ENCODE results near the gene MPL. TPM values are rescaled to one million over a fixed set of nuclear protein-coding genes. Genes with fewer than 3 reads are reported as not detected.

Gene MPL
- total and polyA plus RNA-seq, 2 of the 13 experiments (the other 11 are each of a cell fraction or from before 2014, with no cell fraction given): not detected

DNA sequence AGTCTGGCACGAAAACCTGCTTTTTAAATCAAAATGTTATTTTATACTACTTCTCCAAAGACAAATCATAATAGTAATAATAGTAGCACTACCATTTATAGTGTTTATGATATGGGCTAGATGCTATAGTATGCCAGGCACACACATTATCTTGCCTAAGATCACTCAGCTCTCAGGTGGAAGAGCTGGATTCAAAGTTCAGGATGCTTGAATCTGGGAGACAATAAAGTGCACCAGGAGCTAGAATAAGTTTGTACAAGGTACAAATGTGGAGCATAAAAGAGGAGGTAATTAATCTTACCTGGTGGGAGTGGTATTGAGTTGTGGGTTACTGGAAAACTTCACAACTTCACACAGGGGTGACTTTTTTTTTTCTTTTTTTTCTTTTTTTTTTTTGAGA lies 40.2 kb downstream of the MPL start:
- CTCF ChIA-PET (ENCODE audit: low intra/inter-chr PET ratio, low total read pairs): no interaction called here
- H3K9ac ChIP-seq (ENCODE audit: insufficient read depth, low read depth, low read length): no peak overlapping the region
- no peak overlapping the region for H3K27ac ChIP-seq (ENCODE audit: extremely low read length, insufficient read depth, low read length)
- H3K36me3 ChIP-seq (replicated peaks in 1 of 2; ENCODE audit: control insufficient read depth in 1 of 2, insufficient read depth in 2 of 2, low read length in 2 of 2): peaks cover 3 to 9% of the 10 kb centered on the region in 2 experiments; a peak in 2 of 5 replicates
- H3K9me3 ChIP-seq (ENCODE audit: low read length): no peaks in the 10 kb centered on the region
- no peak overlapping the region for H3K4me2 ChIP-seq (ENCODE audit: low read depth, low read length)
- WGBS (ENCODE audit: low lambda C conversion rate): 77% methylated on average over 1 of the region's 1 CpG
- DNase-seq (ENCODE audit: low spot score) (no peak), FAIRE-seq (no peak), ATAC-seq (no peak)
- no peaks in the 10 kb centered on the region for H3K27me3 ChIP-seq (ENCODE audit: control insufficient read depth in 1 of 2, insufficient read depth in 2 of 2, low read length in 2 of 2)
- peaks cover 14% of the 10 kb centered on the region for H3K4me1 ChIP-seq (ENCODE audit: insufficient read depth, low read length)
- H3K79me2 ChIP-seq (ENCODE audit: insufficient read depth, low read length): no peaks in the 10 kb centered on the region
- intact Hi-C loops (cut with micrococcal nuclease; ENCODE audit: unreplicated experiment): no loop called here
- in situ Hi-C loops (cut with HindIII; ENCODE audit: extremely low pct_ligation_motif_present, low pct_unique_long_range_greater_than_20kb): no loop called here
- BruUV-seq (replicated peaks): no TSS peak
- H3K4me3 ChIP-seq (replicated peaks in 1 of 3; ENCODE audit: insufficient read depth in 1 of 3, low read depth in 2 of 3, low read length in 3 of 3): no peak overlapping the region
- H4K20me1 ChIP-seq (ENCODE audit: insufficient read depth, low read length): no peaks in the 10 kb centered on the region
- POLR2A ChIA-PET: interaction anchor here (1.5 kb wide), 1 partner anchor 11 kb away, joined by 3 read pairs; no protein-coding TSS in a partner anchor
- H2AFZ ChIP-seq (ENCODE audit: low read length): no peak overlapping the region
- TF ChIP-seq, protein P1, sequence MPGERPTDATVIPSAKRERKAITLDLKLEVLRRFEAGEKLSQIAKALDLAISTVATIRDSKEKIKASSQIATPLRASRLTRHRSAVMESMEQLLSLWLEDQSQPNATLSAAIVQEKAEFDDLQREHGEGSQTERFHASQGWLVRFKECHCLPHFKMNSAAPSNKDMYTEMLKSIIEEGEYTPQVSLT (CRISPR knock-in tag; IDR thresholded peaks at IDR 0.05; ENCODE audit: borderline replicate concordance, low read depth): no peak
- no peak for TF ChIP-seq ZNF773 (CRISPR knock-in tag; IDR thresholded peaks at IDR 0.05; ENCODE audit: borderline replicate concordance)
- no peak for TF ChIP-seq ZNF180 (CRISPR knock-in tag; IDR thresholded peaks at IDR 0.05; ENCODE audit: borderline replicate concordance, low read depth)
- no peak for TF ChIP-seq DR1 (CRISPR knock-in tag; IDR thresholded peaks at IDR 0.05)
- TF ChIP-seq ZSCAN25 (CRISPR knock-in tag; IDR thresholded peaks at IDR 0.05): no peak
- no peak for TF ChIP-seq MZF1 (CRISPR knock-in tag; IDR thresholded peaks at IDR 0.05; ENCODE audit: borderline replicate concordance)

DNA sequence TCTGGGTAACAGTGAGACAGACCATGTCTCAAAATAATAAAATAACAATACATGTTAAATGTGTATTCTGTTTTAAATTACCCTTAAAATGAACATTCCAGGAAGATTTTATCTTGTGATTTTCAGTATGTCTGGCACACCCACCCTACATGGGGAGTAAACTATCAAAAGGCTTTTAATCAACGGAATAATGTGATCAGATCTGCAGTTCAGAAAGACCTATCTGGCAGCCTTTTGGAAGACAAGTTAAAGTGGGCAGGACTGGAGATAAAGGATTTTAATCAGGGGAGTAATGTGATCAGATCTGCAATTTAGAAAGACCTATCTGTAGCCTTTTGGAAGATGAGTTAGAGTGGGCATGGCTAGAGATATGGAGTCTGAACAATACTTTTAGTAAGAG lies 41.9 kb downstream of the MPL start:
- in situ Hi-C loops (cut with HindIII; ENCODE audit: extremely low pct_ligation_motif_present, low pct_unique_long_range_greater_than_20kb) (no loop called here), intact Hi-C loops (cut with micrococcal nuclease; ENCODE audit: unreplicated experiment) (no loop called here)
- no TSS peak for BruUV-seq (replicated peaks)
- no peaks in the 10 kb centered on the region for H3K79me2 ChIP-seq (ENCODE audit: insufficient read depth, low read length)
- H3K4me2 ChIP-seq (ENCODE audit: low read depth, low read length): no peak overlapping the region
- H3K9ac ChIP-seq (ENCODE audit: insufficient read depth, low read depth, low read length): no peak overlapping the region
- FAIRE-seq (no peak), DNase-seq (ENCODE audit: low spot score) (no peak), ATAC-seq (no peak)
- no peaks in the 10 kb centered on the region for H3K27me3 ChIP-seq (ENCODE audit: control insufficient read depth in 1 of 2, insufficient read depth in 2 of 2, low read length in 2 of 2)
- no peaks in the 10 kb centered on the region for H4K20me1 ChIP-seq (ENCODE audit: insufficient read depth, low read length)
- peaks cover 10 to 20% of the 10 kb centered on the region in 2 experiments; a peak in 4 of 5 replicates for H3K36me3 ChIP-seq (replicated peaks in 1 of 2; ENCODE audit: control insufficient read depth in 1 of 2, insufficient read depth in 2 of 2, low read length in 2 of 2)
- POLR2A ChIA-PET: no interaction called here
- H3K27ac ChIP-seq (ENCODE audit: extremely low read length, insufficient read depth, low read length): no peak overlapping the region
- no peak overlapping the region for H3K4me3 ChIP-seq (replicated peaks in 1 of 3; ENCODE audit: insufficient read depth in 1 of 3, low read depth in 2 of 3, low read length in 3 of 3)
- CTCF ChIA-PET (ENCODE audit: low intra/inter-chr PET ratio, low total read pairs): no interaction called here
- H3K9me3 ChIP-seq (ENCODE audit: low read length): no peaks in the 10 kb centered on the region
- peaks cover 15% of the 10 kb centered on the region for H3K4me1 ChIP-seq (ENCODE audit: insufficient read depth, low read length)
- H2AFZ ChIP-seq (ENCODE audit: low read length): no peak overlapping the region
- WGBS (ENCODE audit: low lambda C conversion rate): 100% methylated on average over 1 of the region's 1 CpG
- TF ChIP-seq, protein P2, sequence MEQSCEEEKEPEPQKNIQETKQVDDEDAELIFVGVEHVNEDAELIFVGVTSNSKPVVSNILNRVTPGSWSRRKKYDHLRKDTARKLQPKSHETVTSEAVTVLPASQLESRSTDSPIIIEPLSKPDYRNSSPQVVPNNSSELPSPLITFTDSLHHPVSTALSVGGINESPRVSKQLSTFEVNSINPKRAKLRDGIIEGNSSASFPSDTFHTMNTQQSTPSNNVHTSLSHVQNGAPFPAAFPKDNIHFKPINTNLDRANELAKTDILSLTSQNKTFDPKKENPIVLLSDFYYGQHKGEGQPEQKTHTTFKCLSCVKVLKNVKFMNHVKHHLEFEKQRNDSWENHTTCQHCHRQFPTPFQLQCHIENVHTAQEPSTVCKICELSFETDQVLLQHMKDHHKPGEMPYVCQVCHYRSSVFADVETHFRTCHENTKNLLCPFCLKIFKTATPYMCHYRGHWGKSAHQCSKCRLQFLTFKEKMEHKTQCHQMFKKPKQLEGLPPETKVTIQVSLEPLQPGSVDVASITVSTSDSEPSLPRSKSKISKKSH (CRISPR knock-in tag; IDR thresholded peaks at IDR 0.05; ENCODE audit: borderline replicate concordance): no peak
- TF ChIP-seq ZNF607 (CRISPR knock-in tag; IDR thresholded peaks at IDR 0.05; ENCODE audit: borderline replicate concordance): no peak
- TF ChIP-seq, protein P3, sequence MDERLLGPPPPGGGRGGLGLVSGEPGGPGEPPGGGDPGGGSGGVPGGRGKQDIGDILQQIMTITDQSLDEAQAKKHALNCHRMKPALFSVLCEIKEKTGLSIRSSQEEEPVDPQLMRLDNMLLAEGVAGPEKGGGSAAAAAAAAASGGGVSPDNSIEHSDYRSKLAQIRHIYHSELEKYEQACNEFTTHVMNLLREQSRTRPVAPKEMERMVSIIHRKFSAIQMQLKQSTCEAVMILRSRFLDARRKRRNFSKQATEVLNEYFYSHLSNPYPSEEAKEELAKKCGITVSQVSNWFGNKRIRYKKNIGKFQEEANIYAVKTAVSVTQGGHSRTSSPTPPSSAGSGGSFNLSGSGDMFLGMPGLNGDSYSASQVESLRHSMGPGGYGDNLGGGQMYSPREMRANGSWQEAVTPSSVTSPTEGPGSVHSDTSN (CRISPR knock-in tag; IDR thresholded peaks at IDR 0.05): no peak
- TF ChIP-seq ZNF557 (CRISPR knock-in tag; IDR thresholded peaks at IDR 0.05): no peak
- no peak for TF ChIP-seq CHD2 (IDR thresholded peaks at IDR 0.05; ENCODE audit: low read depth, low read length)
- no peak for TF ChIP-seq STAG1 (CRISPR knock-in tag; IDR thresholded peaks at IDR 0.05)
- TF ChIP-seq, protein P4, sequence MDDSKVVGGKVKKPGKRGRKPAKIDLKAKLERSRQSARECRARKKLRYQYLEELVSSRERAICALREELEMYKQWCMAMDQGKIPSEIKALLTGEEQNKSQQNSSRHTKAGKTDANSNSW (CRISPR knock-in tag; IDR thresholded peaks at IDR 0.05; ENCODE audit: borderline replicate concordance): no peak
- no peak for TF ChIP-seq ZNF777 (CRISPR knock-in tag; IDR thresholded peaks at IDR 0.05)
- TF ChIP-seq ZNF484 (CRISPR knock-in tag; IDR thresholded peaks at IDR 0.05; ENCODE audit: borderline replicate concordance, low read depth): no peak
- no peak for TF ChIP-seq KDM1A (CRISPR knock-in tag; IDR thresholded peaks at IDR 0.05)

Data from HepG2 (cell line).